ENCODE data around the gene SLC3A2. TPM values are rescaled to one million over a fixed set of nuclear protein-coding genes. Genes with fewer than 3 reads are reported as not detected.
A peak's percentile ranks its signal among the peaks of the same experiment; 100 is the strongest.

Gene SLC3A2
- total RNA-seq, 1 donor from 2014 or later: 147 TPM

DNA sequence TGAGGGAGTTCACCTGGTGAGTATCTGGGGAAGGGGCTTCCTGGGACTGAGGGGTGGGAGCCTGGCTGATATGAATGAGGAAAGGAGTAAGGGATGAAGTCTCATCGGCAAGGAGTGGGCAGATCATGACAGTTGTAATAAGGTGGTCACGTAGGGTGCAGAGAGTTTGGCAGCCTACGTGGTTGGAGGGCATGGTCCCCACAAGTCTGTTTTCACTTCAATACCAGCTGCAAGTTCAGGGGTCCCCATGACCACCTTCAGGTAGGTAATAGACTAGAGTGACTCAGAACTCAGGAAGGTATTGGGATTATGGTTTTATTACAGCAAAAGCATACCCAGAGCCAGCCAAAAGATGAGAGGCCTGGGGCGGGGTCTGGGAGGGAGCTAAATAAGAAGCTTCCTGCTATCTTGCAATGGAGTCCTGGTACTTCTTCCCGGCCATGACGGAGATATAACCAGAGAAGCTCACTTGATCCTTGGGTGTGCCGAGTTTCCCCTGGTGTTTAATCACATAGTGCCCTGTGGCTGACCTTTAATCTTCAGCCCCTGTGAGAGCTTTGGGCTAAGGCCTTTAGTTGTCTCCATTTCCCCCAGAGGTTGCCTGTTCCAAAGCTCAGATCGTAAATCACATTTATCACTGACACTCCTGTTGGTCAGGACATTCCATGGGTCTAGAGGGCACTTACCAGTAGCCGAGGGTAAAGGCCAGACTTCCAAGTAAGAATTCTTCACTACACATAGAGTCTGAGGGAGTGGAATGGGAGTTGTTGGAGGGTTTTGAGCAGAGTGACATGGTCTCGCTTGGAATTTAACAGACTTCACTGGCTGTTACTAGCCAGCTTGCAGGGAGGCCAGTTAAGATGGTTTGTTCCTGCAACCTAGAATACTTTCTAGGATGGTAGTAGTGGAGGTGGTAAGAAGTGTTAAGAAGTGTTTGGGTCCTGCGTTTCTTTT lies 9.1 kb downstream of the SLC3A2 start:
- no peaks in the 10 kb centered on the region for H3K9me3 Mint-ChIP-seq (ENCODE audit: unreplicated experiment)
- TF ChIP-seq, protein P1, sequence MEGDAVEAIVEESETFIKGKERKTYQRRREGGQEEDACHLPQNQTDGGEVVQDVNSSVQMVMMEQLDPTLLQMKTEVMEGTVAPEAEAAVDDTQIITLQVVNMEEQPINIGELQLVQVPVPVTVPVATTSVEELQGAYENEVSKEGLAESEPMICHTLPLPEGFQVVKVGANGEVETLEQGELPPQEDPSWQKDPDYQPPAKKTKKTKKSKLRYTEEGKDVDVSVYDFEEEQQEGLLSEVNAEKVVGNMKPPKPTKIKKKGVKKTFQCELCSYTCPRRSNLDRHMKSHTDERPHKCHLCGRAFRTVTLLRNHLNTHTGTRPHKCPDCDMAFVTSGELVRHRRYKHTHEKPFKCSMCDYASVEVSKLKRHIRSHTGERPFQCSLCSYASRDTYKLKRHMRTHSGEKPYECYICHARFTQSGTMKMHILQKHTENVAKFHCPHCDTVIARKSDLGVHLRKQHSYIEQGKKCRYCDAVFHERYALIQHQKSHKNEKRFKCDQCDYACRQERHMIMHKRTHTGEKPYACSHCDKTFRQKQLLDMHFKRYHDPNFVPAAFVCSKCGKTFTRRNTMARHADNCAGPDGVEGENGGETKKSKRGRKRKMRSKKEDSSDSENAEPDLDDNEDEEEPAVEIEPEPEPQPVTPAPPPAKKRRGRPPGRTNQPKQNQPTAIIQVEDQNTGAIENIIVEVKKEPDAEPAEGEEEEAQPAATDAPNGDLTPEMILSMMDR (IDR thresholded peaks at IDR 0.05; ENCODE audit: unreplicated experiment): no peak
- peak overlapping the region; percentile 80 for H3K4me3 Mint-ChIP-seq (ENCODE audit: unreplicated experiment)
- H3K4me1 Mint-ChIP-seq (ENCODE audit: unreplicated experiment): peaks cover 45% of the 10 kb centered on the region
- peaks cover 34% of the 10 kb centered on the region for H3K36me3 Mint-ChIP-seq (ENCODE audit: low read depth, unreplicated experiment)
- H3K27ac Mint-ChIP-seq (ENCODE audit: unreplicated experiment): peak overlapping the region; percentile 79
- DNase-seq (ENCODE audit: low spot score): no peak
- peaks cover 3% of the 10 kb centered on the region for H3K27me3 Mint-ChIP-seq (ENCODE audit: unreplicated experiment)

DNA sequence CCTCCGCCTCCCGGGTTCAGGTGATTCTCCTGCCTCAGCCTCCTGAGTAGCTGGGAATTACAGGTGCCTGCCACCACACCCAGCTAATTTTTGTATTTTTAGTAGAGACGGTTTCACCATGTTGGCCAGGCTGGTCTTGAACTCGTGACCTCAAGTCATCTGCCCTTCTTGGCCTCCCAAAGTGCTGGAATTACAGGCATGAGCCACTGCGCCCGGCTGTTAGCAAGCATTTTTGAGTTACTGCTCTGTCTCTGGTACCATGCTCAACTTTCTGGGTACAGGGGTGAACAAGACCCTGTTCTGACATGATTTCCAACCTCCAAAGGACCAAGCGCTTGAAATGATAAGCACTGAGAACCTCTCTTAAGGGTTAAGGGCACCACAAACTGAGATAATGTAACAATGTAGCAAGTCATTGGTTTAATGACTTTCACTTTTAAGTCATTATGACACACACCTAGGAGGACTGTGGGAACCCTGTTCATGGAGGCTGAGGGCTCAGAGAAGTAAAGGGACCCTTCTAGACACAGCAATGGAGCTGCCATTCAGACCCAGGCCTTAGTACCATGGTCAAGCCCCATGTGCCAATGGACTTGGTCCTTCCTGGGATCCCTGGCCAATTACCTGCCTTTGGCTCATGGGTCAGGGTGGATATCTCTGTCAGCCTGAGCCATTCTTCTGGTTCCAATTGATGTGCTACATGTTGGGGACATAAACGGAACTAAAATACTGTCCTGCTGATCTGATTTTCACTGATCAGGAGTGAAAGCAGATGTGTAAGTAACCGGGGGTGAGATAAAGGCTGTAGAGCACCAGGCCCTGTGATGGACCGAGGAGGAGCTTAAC lies 11.6 kb downstream of the SLC3A2 start:
- peak overlapping the region; percentile 18 for H3K27ac Mint-ChIP-seq (ENCODE audit: unreplicated experiment)
- H3K4me1 Mint-ChIP-seq (ENCODE audit: unreplicated experiment): peaks cover 41% of the 10 kb centered on the region
- peaks cover 21% of the 10 kb centered on the region for H3K36me3 Mint-ChIP-seq (ENCODE audit: low read depth, unreplicated experiment)
- H3K4me3 Mint-ChIP-seq (ENCODE audit: unreplicated experiment): peak overlapping the region; percentile 4
- TF ChIP-seq, protein P1 (IDR thresholded peaks at IDR 0.05; ENCODE audit: unreplicated experiment): no peak
- peaks cover 9% of the 10 kb centered on the region for H3K27me3 Mint-ChIP-seq (ENCODE audit: unreplicated experiment)
- no peak for DNase-seq (ENCODE audit: low spot score)
- no peaks in the 10 kb centered on the region for H3K9me3 Mint-ChIP-seq (ENCODE audit: unreplicated experiment)

DNA sequence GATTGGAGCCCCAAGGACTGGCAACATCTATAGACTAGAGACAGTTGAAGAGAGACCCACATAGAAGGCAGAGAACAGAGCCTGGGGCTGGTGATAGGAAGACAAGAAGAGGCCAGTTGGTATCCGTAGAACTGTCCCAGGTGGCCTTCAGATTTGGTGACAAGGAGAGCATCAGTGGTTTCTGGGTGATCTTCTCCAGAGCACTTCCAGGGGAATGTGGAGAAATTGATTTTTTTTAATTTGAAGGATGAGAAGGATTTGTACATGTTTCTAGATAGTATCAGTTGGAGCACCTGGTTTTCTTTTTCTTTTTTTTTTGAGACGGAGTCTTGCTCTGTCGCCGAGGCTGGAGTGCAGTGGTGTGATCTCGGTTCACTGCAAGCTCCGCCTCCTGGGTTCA lies 14.8 kb downstream of the SLC3A2 start:
- Mint-ChIP-seq H3K9me3 (ENCODE audit: unreplicated experiment) (no peaks in the 10 kb centered on the region), H3K4me3 (ENCODE audit: unreplicated experiment) (no peak overlapping the region), H3K4me1 (ENCODE audit: unreplicated experiment) (peaks cover 22% of the 10 kb centered on the region), H3K27me3 (ENCODE audit: unreplicated experiment) (peaks cover 12% of the 10 kb centered on the region), H3K36me3 (ENCODE audit: low read depth, unreplicated experiment) (no peaks in the 10 kb centered on the region), H3K27ac (ENCODE audit: unreplicated experiment) (peak overlapping the region; percentile 20)
- TF ChIP-seq, protein P1 (IDR thresholded peaks at IDR 0.05; ENCODE audit: unreplicated experiment): no peak
- no peak for DNase-seq (ENCODE audit: low spot score)

DNA sequence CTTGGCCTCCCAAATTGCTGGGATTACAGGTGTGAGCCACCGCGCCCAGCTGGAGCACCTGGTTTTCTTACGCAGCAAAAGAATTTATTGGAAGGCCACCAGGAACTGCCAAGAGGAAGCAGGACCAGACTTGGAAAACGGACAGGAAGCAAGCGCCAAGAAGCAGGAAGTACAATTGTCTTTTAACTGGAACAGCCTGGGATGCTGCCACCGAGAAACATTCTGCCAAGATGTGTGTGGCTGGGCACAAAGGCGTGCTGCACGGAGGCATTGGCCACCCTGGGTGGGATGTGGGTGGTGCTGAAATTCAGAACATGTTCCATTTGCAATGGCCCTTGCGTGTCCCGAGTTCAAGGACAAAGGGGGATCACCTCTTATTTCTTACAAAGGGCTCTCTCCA lies 15.4 kb downstream of the SLC3A2 start:
- TF ChIP-seq, protein P1 (IDR thresholded peaks at IDR 0.05; ENCODE audit: unreplicated experiment): no peak
- H3K27ac Mint-ChIP-seq (ENCODE audit: unreplicated experiment): no peak overlapping the region
- peaks cover 21% of the 10 kb centered on the region for H3K4me1 Mint-ChIP-seq (ENCODE audit: unreplicated experiment)
- H3K36me3 Mint-ChIP-seq (ENCODE audit: low read depth, unreplicated experiment): no peaks in the 10 kb centered on the region
- DNase-seq (ENCODE audit: low spot score): no peak
- peaks cover 12% of the 10 kb centered on the region for H3K27me3 Mint-ChIP-seq (ENCODE audit: unreplicated experiment)
- H3K9me3 Mint-ChIP-seq (ENCODE audit: unreplicated experiment): no peaks in the 10 kb centered on the region
- no peak overlapping the region for H3K4me3 Mint-ChIP-seq (ENCODE audit: unreplicated experiment)

Data from endothelial cell (in vitro differentiated cells).